Panc1 (cell line): ENCODE measurements around the gene IL19. TPM values are rescaled to one million over a fixed set of nuclear protein-coding genes. Genes with fewer than 3 reads are reported as not detected.

Experiments used
- ATAC-seq: fragments of 200-7000 bp; cut with Tn5 transposase; 2 replicates; pipeline ENCODE4 v1.9.1; 2020; ENCODE audit warnings: mild to moderate bottlenecking, moderate library complexity
- BruUV-seq: library from RNA; stranded (reverse); fragments of 400-500 nt; replicated peaks from 2 replicates; lab custom pipeline; 2021; lab: Mats Ljungman, UMichigan
- CTCF ChIA-PET: fragments of 300-600 bp; sonication (Branson Sonifier 250); formaldehyde crosslinking; loops from one replicate; lab custom pipeline; 2022; ENCODE audit warnings: antibody characterized with exemption; lab: Charles Lee
- POLR2A ChIA-PET: fragments of 300-600 bp; sonication (Branson Sonifier 250); formaldehyde crosslinking; loops from one replicate; lab custom pipeline; 2022; ENCODE audit warnings: antibody characterized with exemption; lab: Charles Lee
- DNase-seq: peaks from one replicate; pipeline ENCODE4 v3.0.0-alpha.2; 2010; ENCODE audit warnings: low read depth, low spot score
- H3K27ac ChIP-seq: 2 replicates; pipeline ENCODE4 v1.5.1; 2011; ENCODE audit warnings: mild to moderate bottlenecking, low read length, inconsistent platforms
- H3K27me3 ChIP-seq: fragments of 200-500 bp; sonication (Bioruptor generic); 2 replicates; pipeline ENCODE4 v1.6.0; 2014; ENCODE audit warnings: low read length, inconsistent platforms; ENCODE audit not compliant: control insufficient read depth, insufficient read depth
- H3K36me3 ChIP-seq: fragments of 200-500 bp; sonication (Bioruptor generic); 2 replicates; pipeline ENCODE4 v1.5.1; 2014; ENCODE audit warnings: inconsistent platforms, mild to moderate bottlenecking, low read length, moderate library complexity; ENCODE audit not compliant: control insufficient read depth, insufficient read depth
- H3K4me1 ChIP-seq: 2 replicates; pipeline ENCODE4 v1.5.1; 2011; ENCODE audit warnings: inconsistent platforms, mild to moderate bottlenecking, low read length, moderate library complexity; ENCODE audit not compliant: control insufficient read depth, insufficient read depth
- H3K4me3 ChIP-seq, 2 experiments: 2 replicates each; pipeline ENCODE4 v1.5.1; 2011 to 2012; ENCODE audit warnings: low read depth in 2 of 2, low read length in 2 of 2, mild to moderate bottlenecking in 2 of 2, inconsistent platforms in 1 of 2, moderate library complexity in 1 of 2
- H3K9me3 ChIP-seq: fragments of 200-500 bp; sonication (Bioruptor generic); 2 replicates; pipeline ENCODE4 v1.5.1; 2014; ENCODE audit warnings: low read depth, mild to moderate bottlenecking, inconsistent platforms, low read length, moderate library complexity; ENCODE audit not compliant: control insufficient read depth, insufficient read depth
- CTCF ChIP-seq: fragments of 450-650 bp; IDR thresholded peaks from 2 replicates; pipeline ENCODE4 v1.5.1; 2017; ENCODE audit warnings: mild to moderate bottlenecking
- POLR2AphosphoS5 ChIP-seq: IDR thresholded peaks from 2 replicates; pipeline ENCODE4 v1.6.1; 2012; ENCODE audit warnings: mild to moderate bottlenecking, low read depth, low read length, moderate library complexity
- SIN3A ChIP-seq: IDR thresholded peaks from 2 replicates; pipeline ENCODE4 v1.6.1; 2012; ENCODE audit warnings: low read depth, mild to moderate bottlenecking, low read length, moderate library complexity, borderline replicate concordance; ENCODE audit not compliant: insufficient read depth
- TCF7L2 ChIP-seq: IDR thresholded peaks from 2 replicates; pipeline ENCODE4 v1.6.1; 2011; ENCODE audit warnings: mild to moderate bottlenecking, low read depth, low read length, inconsistent platforms
- in situ Hi-C: cut with HindIII; loops from 2 replicates; pipeline ENCODE4 v1.10.0; 2016; ENCODE audit warnings: low sequenced_read_pairs, low pct_unique_long_range_greater_than_20kb
- intact Hi-C: fragments of 100-400 bp; cut with micrococcal nuclease; formaldehyde crosslinking; loops from one replicate; pipeline ENCODE4 v1.10.0; 2022; ENCODE audit not compliant: unreplicated experiment
- total RNA-seq: library from RNA; stranded (reverse); gene quantifications from one replicate; pipeline ENCODE4 v1.2.1, GENCODE V29; 2021; ENCODE audit not compliant: unreplicated experiment
- TF ChIP-seq, protein P1 (sequence below), 2 experiments: IDR thresholded peaks; 2 replicates each; pipeline ENCODE4 v1.6.1; 2011 to 2012; ENCODE audit warnings: low read depth in 2 of 2, control low read depth in 1 of 2, low read length in 1 of 2, mild to moderate bottlenecking in 1 of 2, moderate library complexity in 1 of 2; ENCODE audit not compliant: insufficient read depth in 1 of 2

Gene IL19
- total RNA-seq, 1 experiment from 2014 or later, result not detected

GRCh38 chr1:206771338-206771692 is 742 bp downstream of the IL19 start:
- CTCF ChIA-PET, result interaction anchor here (0.5 to 0.7 kb wide), 2 partner anchors 10 to 56 kb away, joined by 3 to 7 read pairs; no protein-coding TSS in a partner anchor
- in situ Hi-C loops (no loop called here), intact Hi-C loops (no loop called here)
- no peak for DNase-seq
- H3K4me3 ChIP-seq, result no peak overlapping the region
- no peaks in the 10 kb centered on the region for H3K36me3 ChIP-seq
- no peak overlapping the region for H3K27ac ChIP-seq
- H3K4me1 ChIP-seq, result no peaks in the 10 kb centered on the region
- BruUV-seq, result no TSS peak
- POLR2A ChIA-PET, result no interaction called here
- no peak for ATAC-seq
- H3K27me3 ChIP-seq, result peaks cover 25% of the 10 kb centered on the region
- TF ChIP-seq POLR2AphosphoS5, result no peak
- no peak for TF ChIP-seq TCF7L2
- no peak for TF ChIP-seq CTCF
- TF ChIP-seq SIN3A, result no peak
- TF ChIP-seq, protein P1, sequence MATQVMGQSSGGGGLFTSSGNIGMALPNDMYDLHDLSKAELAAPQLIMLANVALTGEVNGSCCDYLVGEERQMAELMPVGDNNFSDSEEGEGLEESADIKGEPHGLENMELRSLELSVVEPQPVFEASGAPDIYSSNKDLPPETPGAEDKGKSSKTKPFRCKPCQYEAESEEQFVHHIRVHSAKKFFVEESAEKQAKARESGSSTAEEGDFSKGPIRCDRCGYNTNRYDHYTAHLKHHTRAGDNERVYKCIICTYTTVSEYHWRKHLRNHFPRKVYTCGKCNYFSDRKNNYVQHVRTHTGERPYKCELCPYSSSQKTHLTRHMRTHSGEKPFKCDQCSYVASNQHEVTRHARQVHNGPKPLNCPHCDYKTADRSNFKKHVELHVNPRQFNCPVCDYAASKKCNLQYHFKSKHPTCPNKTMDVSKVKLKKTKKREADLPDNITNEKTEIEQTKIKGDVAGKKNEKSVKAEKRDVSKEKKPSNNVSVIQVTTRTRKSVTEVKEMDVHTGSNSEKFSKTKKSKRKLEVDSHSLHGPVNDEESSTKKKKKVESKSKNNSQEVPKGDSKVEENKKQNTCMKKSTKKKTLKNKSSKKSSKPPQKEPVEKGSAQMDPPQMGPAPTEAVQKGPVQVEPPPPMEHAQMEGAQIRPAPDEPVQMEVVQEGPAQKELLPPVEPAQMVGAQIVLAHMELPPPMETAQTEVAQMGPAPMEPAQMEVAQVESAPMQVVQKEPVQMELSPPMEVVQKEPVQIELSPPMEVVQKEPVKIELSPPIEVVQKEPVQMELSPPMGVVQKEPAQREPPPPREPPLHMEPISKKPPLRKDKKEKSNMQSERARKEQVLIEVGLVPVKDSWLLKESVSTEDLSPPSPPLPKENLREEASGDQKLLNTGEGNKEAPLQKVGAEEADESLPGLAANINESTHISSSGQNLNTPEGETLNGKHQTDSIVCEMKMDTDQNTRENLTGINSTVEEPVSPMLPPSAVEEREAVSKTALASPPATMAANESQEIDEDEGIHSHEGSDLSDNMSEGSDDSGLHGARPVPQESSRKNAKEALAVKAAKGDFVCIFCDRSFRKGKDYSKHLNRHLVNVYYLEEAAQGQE (IDR thresholded peaks at IDR 0.05; ENCODE audit: insufficient read depth in 1 of 2, low read depth in 2 of 2, low read length in 1 of 2), result no peak
- H3K9me3 ChIP-seq, result no peaks in the 10 kb centered on the region

DNA sequence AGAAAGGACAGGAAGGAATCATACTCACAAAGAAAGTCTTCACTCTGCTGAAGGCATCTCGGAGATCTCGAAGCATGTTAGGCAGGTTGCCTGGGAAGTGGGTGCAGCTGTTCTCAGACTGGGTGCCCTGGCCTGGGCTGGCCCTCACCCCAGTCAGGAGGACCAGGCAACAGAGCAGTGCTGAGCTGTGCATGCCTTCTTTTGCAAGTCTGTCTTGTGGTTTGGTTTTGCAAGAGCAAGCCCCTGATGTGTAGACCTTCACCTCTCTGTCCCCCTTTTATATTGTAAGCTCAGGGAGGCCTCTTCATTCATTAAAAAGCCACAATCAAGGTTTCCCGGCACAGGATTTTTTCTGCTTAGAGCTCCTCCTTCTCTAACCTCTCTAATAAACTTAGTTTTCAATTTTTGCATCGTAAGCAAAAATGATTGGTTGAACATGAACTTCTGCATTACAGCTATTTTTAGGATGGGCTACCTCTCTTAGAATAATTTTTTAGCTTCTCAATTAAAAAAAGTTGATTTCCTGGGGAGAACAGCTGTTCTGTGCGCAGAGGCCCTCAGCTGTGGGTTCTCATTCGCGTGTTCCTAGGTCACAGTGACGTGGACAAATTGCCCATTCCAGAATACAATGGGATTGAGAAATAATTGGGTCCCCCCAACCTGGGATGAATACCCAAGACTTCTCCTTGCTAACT is 1.8 kb downstream of the IL19 start, which contains the start of gene IL10:
Gene IL10, minus strand, starts transcription at position 252 of the 695 bp plus-strand sequence. Its CDS starts 59 bp downstream, at position 193.
- ATAC-seq, result no peak
- in situ Hi-C loops (no loop called here), intact Hi-C loops (no loop called here)
- DNase-seq, result no peak
- CTCF ChIA-PET, result no interaction called here
- Histone ChIP-seq H3K27ac (no peak within 1 kb of the TSS), H3K4me1 (no peaks in the 10 kb centered on the region), H3K36me3 (no peaks in the 10 kb centered on the region), H3K9me3 (no peaks in the 10 kb centered on the region), H3K4me3 (no peak within 1 kb of the TSS), H3K27me3 (peaks cover 25% of the 10 kb centered on the region)
- BruUV-seq, result no TSS peak
- no peak for TF ChIP-seq TCF7L2
- no peak for TF ChIP-seq CTCF
- TF ChIP-seq, protein P1 (IDR thresholded peaks at IDR 0.05; ENCODE audit: insufficient read depth in 1 of 2, low read depth in 2 of 2, low read length in 1 of 2), result no peak
- no peak for TF ChIP-seq SIN3A
- no peak for TF ChIP-seq POLR2AphosphoS5
- POLR2A ChIA-PET, result no interaction called here
